A549 (cell line): ENCODE data around the gene MAGEA9. TPM values are rescaled to one million over a fixed set of nuclear protein-coding genes. Genes with fewer than 3 reads are reported as not detected.
"Not testable (repeated sequence)": the region's sequence is repeated elsewhere in the genome, so short reads cannot be mapped to it uniquely, and the experiment has no call there.

Source experiments
- ATAC-seq, 2 experiments: fragments of 200-7000 bp in 1 of 2; fragments of >200 bp in 1 of 2; cut with Nextera tagmentation in 1 of 2; cut with Tn5 transposase in 1 of 2; 3 replicates each; pipeline versions ENCODE4 v1.8.0 to v1.9.1; 2018 to 2020; ENCODE audit warnings: mild to moderate bottlenecking in 1 of 2, moderate library complexity in 1 of 2
- CTCF ChIA-PET: fragments of 300-600 bp; sonication (Branson Sonifier 250); formaldehyde crosslinking; extraction: SDS; loops from one replicate; lab custom pipeline; 2021; ENCODE audit warnings: antibody characterized with exemption, inconsistent platforms; lab: Yijun Ruan, JAX
- POLR2A ChIA-PET: fragments of 350-600 bp; formaldehyde crosslinking; extraction: SDS; loops from one replicate; lab custom pipeline; 2021; ENCODE audit warnings: antibody characterized with exemption, inconsistent platforms; lab: Yijun Ruan, JAX
- DNase-seq, 2 experiments: peaks; one replicate each; pipeline versions ENCODE4 v3.0.0 to v3.0.0-alpha.2; 2011 to 2016; ENCODE audit warnings: low read depth in 1 of 2, low spot score in 1 of 2
- FAIRE-seq: peaks from 2 replicates; lab custom pipeline; 2011; peaks lifted over from hg19 to GRCh38; lab: Jason Lieb, UNC
- H3K27ac ChIP-seq, 2 experiments: fragments of >200 bp; sonication (Bioruptor Twin); formaldehyde crosslinking; 3 replicates each; pipeline ENCODE4 v1.5.1; 2016 to 2017
- H3K4me1 ChIP-seq: fragments of >200 bp; sonication (Bioruptor Twin); formaldehyde crosslinking; 3 replicates; pipeline ENCODE4 v1.6.1; 2016
- H3K4me2 ChIP-seq: fragments of >200 bp; sonication (Bioruptor Twin); formaldehyde crosslinking; 3 replicates; pipeline ENCODE4 v1.6.1; 2016
- H3K4me3 ChIP-seq: fragments of >200 bp; sonication (Bioruptor Twin); formaldehyde crosslinking; 3 replicates; pipeline ENCODE4 v1.5.1; 2016
- H3K9me3 ChIP-seq: fragments of >200 bp; sonication (Bioruptor Twin); formaldehyde crosslinking; 3 replicates; pipeline ENCODE4 v1.6.1; 2016
- BHLHE40 ChIP-seq: IDR thresholded peaks from 2 replicates; pipeline ENCODE4 v1.6.1; 2012; ENCODE audit warnings: low read depth, low read length, inconsistent platforms
- CHD4 ChIP-seq: fragments of 200-600 bp; sonication (generic); IDR thresholded peaks from 2 replicates; pipeline ENCODE4 v1.6.1; 2016; ENCODE audit warnings: antibody characterized with exemption, mild to moderate bottlenecking, borderline replicate concordance
- ESRRA ChIP-seq: fragments of 150-350 bp; IDR thresholded peaks from 2 replicates; pipeline ENCODE4 v1.6.1; 2014; ENCODE audit warnings: mild to moderate bottlenecking, low read length, borderline replicate concordance
- FOSB ChIP-seq: fragments of 250-450 bp; sonication (Bioruptor Pico); IDR thresholded peaks from 2 replicates; pipeline ENCODE4 v1.5.0; 2020; ENCODE audit warnings: mild to moderate bottlenecking, moderate library complexity
- FOXS1 ChIP-seq: fragments of 250-450 bp; sonication (Bioruptor Pico); IDR thresholded peaks from 2 replicates; pipeline ENCODE4 v1.5.0; 2020; ENCODE audit warnings: mild to moderate bottlenecking, moderate library complexity
- NFE2L2 ChIP-seq: fragments of 150-350 bp; conservative IDR thresholded peaks from 2 replicates; pipeline ENCODE4 v1.6.1; 2014; ENCODE audit warnings: low read length
- NR3C1 ChIP-seq: fragments of >200 bp; sonication (Bioruptor Twin); formaldehyde crosslinking; IDR thresholded peaks from 3 replicates; pipeline ENCODE4 v1.6.1; 2017
- POLR2AphosphoS2 ChIP-seq: conservative IDR thresholded peaks from 2 replicates; pipeline ENCODE4 v1.6.1; 2012; ENCODE audit warnings: low read length, improper control_type of control experiment, inconsistent platforms
- ZC3H11A ChIP-seq: fragments of 450-650 bp; IDR thresholded peaks from 2 replicates; pipeline ENCODE4 v1.6.1; 2014; ENCODE audit warnings: antibody characterized with exemption, mild to moderate bottlenecking
- WGBS: methylation state at CpG from one replicate; pipeline ENCODE4 v1.1.6; 2017; ENCODE audit errors: missing lambda C conversion rate; 5-methylcytosine and 5-hydroxymethylcytosine counted together
- polyA plus RNA-seq, 4 experiments: library from polyadenylated mRNA; depleted of rRNA in 3 of 4; stranded (reverse); fragments of >200 nt; fragmentation: RNase III in 1 of 4; extraction: RNeasy Plus Mini Kit Qiagen cat#74134 plus additional on column Dnase treatment in 1 of 4; gene quantifications; 2 replicates in 3 of 4; 3 replicates in 1 of 4; pipeline ENCODE4 v1.2.3, GENCODE V29; 2011 to 2017
- small RNA-seq, 6 experiments: library from RNA; depleted of rRNA; stranded (forward); fragments of <200 nt; gene quantifications; one replicate each; pipeline ENCODE3, GENCODE V24; 2012
- TF ChIP-seq, protein P1 (sequence below): fragments of 200-600 bp; sonication (generic); IDR thresholded peaks from 2 replicates; pipeline ENCODE4 v1.6.1; 2016; ENCODE audit warnings: antibody characterized with exemption, mild to moderate bottlenecking, moderate library complexity
- TF ChIP-seq, protein P2 (sequence below): fragments of >200 bp; sonication (Bioruptor Twin); formaldehyde crosslinking; IDR thresholded peaks from 3 replicates; pipeline ENCODE4 v1.6.1; 2016

MAGEA9 gene
- polyA plus RNA-seq, 2 of the 4 experiments (the other 2 are of a cell fraction) = not detected

DNA sequence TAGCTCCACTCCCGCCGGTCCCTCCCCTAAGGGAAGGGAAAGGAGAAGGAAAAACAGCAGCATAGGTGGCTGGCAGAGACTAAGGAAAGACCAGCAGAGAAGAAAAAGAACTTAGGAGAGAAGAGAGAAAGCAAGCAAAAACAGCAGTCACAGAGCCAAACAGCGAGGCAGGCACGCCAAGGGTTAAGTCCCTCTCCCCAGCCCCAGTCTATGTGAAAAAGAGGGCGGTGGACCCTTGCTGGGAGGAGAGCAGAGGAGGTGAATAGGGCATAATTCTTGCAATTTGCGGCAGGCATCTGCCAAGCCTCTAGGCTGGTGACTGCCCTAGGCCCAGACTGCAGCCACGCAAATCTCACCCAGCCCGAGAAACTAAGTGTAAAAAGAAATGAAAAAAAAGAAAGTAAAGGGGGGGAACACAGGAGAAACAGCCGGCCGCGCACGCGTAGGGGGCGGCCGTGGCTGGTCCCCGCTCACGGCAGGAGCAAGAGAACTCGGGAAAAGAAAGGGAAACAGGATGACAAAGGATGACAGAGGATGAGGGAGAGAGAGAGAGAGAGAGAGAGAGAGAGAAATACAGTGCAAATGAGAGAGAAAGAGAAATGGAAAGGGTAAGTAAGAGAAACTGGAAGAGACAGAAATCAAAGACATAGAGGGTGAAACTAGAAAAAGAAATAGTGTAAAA, 48.6 kb downstream of the MAGEA9 start:
- no peak overlapping the region for H3K4me2 ChIP-seq
- DNase-seq = no peak
- H3K4me3 ChIP-seq = no peak overlapping the region
- ChIA-PET CTCF (no interaction called here), POLR2A (no interaction called here)
- FAIRE-seq = no peak
- H3K27ac ChIP-seq = no peak overlapping the region
- no peak for ATAC-seq
- TF ChIP-seq BHLHE40 (no peak), FOSB (no peak), POLR2AphosphoS2 (no peak), NR3C1 (no peak), ZC3H11A (no peak)
- TF ChIP-seq, protein P1, sequence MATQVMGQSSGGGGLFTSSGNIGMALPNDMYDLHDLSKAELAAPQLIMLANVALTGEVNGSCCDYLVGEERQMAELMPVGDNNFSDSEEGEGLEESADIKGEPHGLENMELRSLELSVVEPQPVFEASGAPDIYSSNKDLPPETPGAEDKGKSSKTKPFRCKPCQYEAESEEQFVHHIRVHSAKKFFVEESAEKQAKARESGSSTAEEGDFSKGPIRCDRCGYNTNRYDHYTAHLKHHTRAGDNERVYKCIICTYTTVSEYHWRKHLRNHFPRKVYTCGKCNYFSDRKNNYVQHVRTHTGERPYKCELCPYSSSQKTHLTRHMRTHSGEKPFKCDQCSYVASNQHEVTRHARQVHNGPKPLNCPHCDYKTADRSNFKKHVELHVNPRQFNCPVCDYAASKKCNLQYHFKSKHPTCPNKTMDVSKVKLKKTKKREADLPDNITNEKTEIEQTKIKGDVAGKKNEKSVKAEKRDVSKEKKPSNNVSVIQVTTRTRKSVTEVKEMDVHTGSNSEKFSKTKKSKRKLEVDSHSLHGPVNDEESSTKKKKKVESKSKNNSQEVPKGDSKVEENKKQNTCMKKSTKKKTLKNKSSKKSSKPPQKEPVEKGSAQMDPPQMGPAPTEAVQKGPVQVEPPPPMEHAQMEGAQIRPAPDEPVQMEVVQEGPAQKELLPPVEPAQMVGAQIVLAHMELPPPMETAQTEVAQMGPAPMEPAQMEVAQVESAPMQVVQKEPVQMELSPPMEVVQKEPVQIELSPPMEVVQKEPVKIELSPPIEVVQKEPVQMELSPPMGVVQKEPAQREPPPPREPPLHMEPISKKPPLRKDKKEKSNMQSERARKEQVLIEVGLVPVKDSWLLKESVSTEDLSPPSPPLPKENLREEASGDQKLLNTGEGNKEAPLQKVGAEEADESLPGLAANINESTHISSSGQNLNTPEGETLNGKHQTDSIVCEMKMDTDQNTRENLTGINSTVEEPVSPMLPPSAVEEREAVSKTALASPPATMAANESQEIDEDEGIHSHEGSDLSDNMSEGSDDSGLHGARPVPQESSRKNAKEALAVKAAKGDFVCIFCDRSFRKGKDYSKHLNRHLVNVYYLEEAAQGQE = no peak
- WGBS = 77% methylated on average over 13 of the region's 18 CpGs
- no peaks in the 10 kb centered on the region for H3K9me3 ChIP-seq
- H3K4me1 ChIP-seq = no peaks in the 10 kb centered on the region

DNA sequence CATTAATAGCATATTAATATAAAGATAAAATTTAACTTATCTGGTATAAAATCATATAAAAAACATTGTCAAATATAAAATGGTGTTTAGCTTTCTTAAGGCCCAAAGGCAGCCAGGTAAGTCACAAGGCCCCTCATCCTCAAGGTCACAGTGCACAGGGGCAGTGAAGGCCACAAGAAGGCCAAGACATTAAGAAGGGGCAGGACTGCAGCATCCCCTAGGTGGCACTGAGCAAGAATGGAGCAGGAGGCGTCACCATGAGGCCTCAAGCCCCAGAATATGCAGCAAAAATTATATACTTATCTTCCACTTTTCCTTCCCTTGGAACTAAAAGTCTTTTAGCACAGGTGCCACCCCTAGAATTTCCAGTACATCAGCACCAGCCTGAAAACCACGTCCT, 49.7 kb downstream of the MAGEA9 start:
- no peak overlapping the region for H3K4me2 ChIP-seq
- no peaks in the 10 kb centered on the region for H3K9me3 ChIP-seq
- no peak for FAIRE-seq
- WGBS = 59% methylated on average over 2 of the region's 2 CpGs
- CTCF ChIA-PET = no interaction called here
- TF ChIP-seq FOXS1 = no peak
- no peak for TF ChIP-seq ESRRA
- no peak for TF ChIP-seq NFE2L2
- no peak overlapping the region for H3K27ac ChIP-seq
- peak in 1 of 2 experiments; percentile 1 for DNase-seq
- no peaks in the 10 kb centered on the region for H3K4me1 ChIP-seq
- no peak overlapping the region for H3K4me3 ChIP-seq
- ATAC-seq = 0 out of 6 replicates have a peak, but pooled peaks of 1 of the 2 experiments have one; percentile 47
- POLR2A ChIA-PET = no interaction called here

DNA sequence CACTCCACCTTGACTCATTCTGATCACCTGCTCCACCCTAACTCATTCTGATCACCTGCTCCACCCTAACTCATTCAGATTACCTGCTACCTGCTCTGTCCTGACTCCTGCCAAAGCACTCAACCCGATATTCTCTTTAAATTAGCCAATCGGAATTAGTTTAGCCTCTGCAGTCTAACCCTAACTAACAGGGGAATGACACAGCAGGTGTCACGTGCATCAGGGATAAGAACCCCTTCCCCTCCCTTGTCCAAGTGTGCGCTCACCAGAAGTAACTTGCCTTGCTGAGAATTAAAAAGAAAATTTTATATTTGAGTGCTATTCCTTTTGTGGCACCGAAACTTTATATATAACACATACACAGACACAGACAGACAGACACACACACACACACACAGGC, 55.0 kb downstream of the MAGEA9 start:
- POLR2A ChIA-PET = not testable (repeated sequence)

DNA sequence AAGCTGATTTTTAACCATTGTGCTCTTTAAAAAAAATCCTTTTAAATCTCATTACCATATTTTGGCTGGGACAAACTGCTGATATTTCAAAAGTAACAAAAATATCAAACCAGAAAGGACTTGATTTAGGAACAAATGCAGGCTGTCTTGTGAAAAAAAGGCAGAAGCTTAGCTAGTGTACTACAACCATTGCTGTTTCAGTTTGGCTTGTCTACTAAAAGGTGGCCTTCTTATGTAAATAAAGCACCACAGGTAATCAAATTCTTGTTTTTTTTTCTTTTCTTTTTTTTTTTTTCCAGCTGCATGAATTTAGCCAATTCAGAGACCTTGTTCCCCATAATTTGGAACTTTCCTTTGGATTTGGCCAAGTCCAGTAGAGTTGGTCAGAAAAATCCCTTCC, 55.4 kb downstream of the MAGEA9 start:
- Histone ChIP-seq H3K27ac (no peak overlapping the region), H3K4me2 (no peak overlapping the region), H3K4me3 (no peak overlapping the region), H3K4me1 (no peaks in the 10 kb centered on the region), H3K9me3 (no peaks in the 10 kb centered on the region)
- no peak for TF ChIP-seq CHD4
- TF ChIP-seq, protein P2, sequence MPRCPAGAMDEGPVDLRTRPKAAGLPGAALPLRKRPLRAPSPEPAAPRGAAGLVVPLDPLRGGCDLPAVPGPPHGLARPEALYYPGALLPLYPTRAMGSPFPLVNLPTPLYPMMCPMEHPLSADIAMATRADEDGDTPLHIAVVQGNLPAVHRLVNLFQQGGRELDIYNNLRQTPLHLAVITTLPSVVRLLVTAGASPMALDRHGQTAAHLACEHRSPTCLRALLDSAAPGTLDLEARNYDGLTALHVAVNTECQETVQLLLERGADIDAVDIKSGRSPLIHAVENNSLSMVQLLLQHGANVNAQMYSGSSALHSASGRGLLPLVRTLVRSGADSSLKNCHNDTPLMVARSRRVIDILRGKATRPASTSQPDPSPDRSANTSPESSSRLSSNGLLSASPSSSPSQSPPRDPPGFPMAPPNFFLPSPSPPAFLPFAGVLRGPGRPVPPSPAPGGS = no peak
- ATAC-seq = no peak
- POLR2A ChIA-PET = no interaction called here
- no peak for DNase-seq
- no peak for FAIRE-seq
- CTCF ChIA-PET = no interaction called here

More for the DNA sequence above, 55.0 kb downstream of the MAGEA9 start:
- H3K4me3 ChIP-seq, H3K9me3 ChIP-seq, ATAC-seq, H3K27ac ChIP-seq, CTCF ChIA-PET, H3K4me2 ChIP-seq, H3K4me1 ChIP-seq, FAIRE-seq, DNase-seq: not testable (repeated sequence)
- whole genome bisulfite sequencing = 44% methylated on average over 5 of the region's 5 CpGs

Small RNA genes lying within 50 kb of the gene (small RNA-seq; reads per million reads assigned to genes)
- gene AC244098.1 = 0 reads per million in 6 experiments
- 0 reads per million in 6 experiments for gene AC244098.2
- gene AC244098.3 = 0 reads per million in 6 experiments

Other genes with a start within 250 kb of the MAGEA9 start
- 23.3 and 26.0 TPM in 2 replicates for gene EOLA1, start 240.9 kb upstream of the MAGEA9 start, polyA plus RNA-seq (2011; rRNA removed)
- gene EOLA1, start 240.9 kb upstream of the MAGEA9 start, polyA plus RNA-seq (2017; fragmentation: RNase III; extraction: RNeasy Plus Mini Kit Qiagen cat#74134 plus additional on column Dnase treatment) = 14.5 to 16.9 TPM (median 16.4 TPM) in 3 replicates
- not detected in 2 replicates for gene HSFX3, start 232.0 kb upstream of the MAGEA9 start, polyA plus RNA-seq (2011; rRNA removed)
- gene HSFX3, start 232.0 kb upstream of the MAGEA9 start, polyA plus RNA-seq (2017; fragmentation: RNase III; extraction: RNeasy Plus Mini Kit Qiagen cat#74134 plus additional on column Dnase treatment) = not detected in 3 replicates
- gene MAGEA9B, start 194.5 kb upstream of the MAGEA9 start, polyA plus RNA-seq (2011; rRNA removed) = 0.08 TPM in 1 of 2 replicates, not detected in the other
- not detected in 3 replicates for gene MAGEA9B, start 194.5 kb upstream of the MAGEA9 start, polyA plus RNA-seq (2017; fragmentation: RNase III; extraction: RNeasy Plus Mini Kit Qiagen cat#74134 plus additional on column Dnase treatment)
- not detected in 2 replicates for gene HSFX2, start 186.6 kb upstream of the MAGEA9 start, polyA plus RNA-seq (2011; rRNA removed)
- gene HSFX2, start 186.6 kb upstream of the MAGEA9 start, polyA plus RNA-seq (2017; fragmentation: RNase III; extraction: RNeasy Plus Mini Kit Qiagen cat#74134 plus additional on column Dnase treatment) = 0.08 to 0.18 TPM (median 0.10 TPM) in 3 replicates
- 24.3 and 25.1 TPM in 2 replicates for gene TMEM185A, start 150.1 kb upstream of the MAGEA9 start, polyA plus RNA-seq (2011; rRNA removed)
- 17.6 to 21.5 TPM (median 21.1 TPM) in 3 replicates for gene TMEM185A, start 150.1 kb upstream of the MAGEA9 start, polyA plus RNA-seq (2017; fragmentation: RNase III; extraction: RNeasy Plus Mini Kit Qiagen cat#74134 plus additional on column Dnase treatment)
- gene MAGEA11, start 69.9 kb upstream of the MAGEA9 start, polyA plus RNA-seq (2011; rRNA removed) = not detected in 2 replicates
- gene MAGEA11, start 69.9 kb upstream of the MAGEA9 start, polyA plus RNA-seq (2017; fragmentation: RNase III; extraction: RNeasy Plus Mini Kit Qiagen cat#74134 plus additional on column Dnase treatment) = not detected in 3 replicates
- 0.44 and 0.49 TPM in 2 replicates for gene HSFX1, start 7.9 kb upstream of the MAGEA9 start, polyA plus RNA-seq (2011; rRNA removed)
- gene HSFX1, start 7.9 kb upstream of the MAGEA9 start, polyA plus RNA-seq (2017; fragmentation: RNase III; extraction: RNeasy Plus Mini Kit Qiagen cat#74134 plus additional on column Dnase treatment) = 0.18 to 0.45 TPM (median 0.26 TPM) in 3 replicates
- gene MAGEA8, start 99.3 kb downstream of the MAGEA9 start, polyA plus RNA-seq (2011; rRNA removed) = not detected in 2 replicates
- not detected in 3 replicates for gene MAGEA8, start 99.3 kb downstream of the MAGEA9 start, polyA plus RNA-seq (2017; fragmentation: RNase III; extraction: RNeasy Plus Mini Kit Qiagen cat#74134 plus additional on column Dnase treatment)
- gene HSFX4, start 147.6 kb downstream of the MAGEA9 start, polyA plus RNA-seq (2011; rRNA removed) = not detected in 2 replicates
- not detected in 3 replicates for gene HSFX4, start 147.6 kb downstream of the MAGEA9 start, polyA plus RNA-seq (2017; fragmentation: RNase III; extraction: RNeasy Plus Mini Kit Qiagen cat#74134 plus additional on column Dnase treatment)
- 60.9 and 61.7 TPM in 2 replicates for gene EOLA2, start 156.6 kb downstream of the MAGEA9 start, polyA plus RNA-seq (2011; rRNA removed)
- gene EOLA2, start 156.6 kb downstream of the MAGEA9 start, polyA plus RNA-seq (2017; fragmentation: RNase III; extraction: RNeasy Plus Mini Kit Qiagen cat#74134 plus additional on column Dnase treatment) = 34.0 to 37.7 TPM (median 34.5 TPM) in 3 replicates